Bone marrow (tissue), 2 donors: Measurements from ENCODE around the gene ARHGEF39.
"Not testable (repeated sequence)": the region's sequence is repeated elsewhere in the genome, so short reads cannot be mapped to it uniquely, and the experiment has no call there.

Experiments used
- DNase-seq, 2 donors: peaks; one replicate each; lab custom pipeline; 2025; lab: John Stamatoyannopoulos, UW

ARHGEF39 gene

DNA sequence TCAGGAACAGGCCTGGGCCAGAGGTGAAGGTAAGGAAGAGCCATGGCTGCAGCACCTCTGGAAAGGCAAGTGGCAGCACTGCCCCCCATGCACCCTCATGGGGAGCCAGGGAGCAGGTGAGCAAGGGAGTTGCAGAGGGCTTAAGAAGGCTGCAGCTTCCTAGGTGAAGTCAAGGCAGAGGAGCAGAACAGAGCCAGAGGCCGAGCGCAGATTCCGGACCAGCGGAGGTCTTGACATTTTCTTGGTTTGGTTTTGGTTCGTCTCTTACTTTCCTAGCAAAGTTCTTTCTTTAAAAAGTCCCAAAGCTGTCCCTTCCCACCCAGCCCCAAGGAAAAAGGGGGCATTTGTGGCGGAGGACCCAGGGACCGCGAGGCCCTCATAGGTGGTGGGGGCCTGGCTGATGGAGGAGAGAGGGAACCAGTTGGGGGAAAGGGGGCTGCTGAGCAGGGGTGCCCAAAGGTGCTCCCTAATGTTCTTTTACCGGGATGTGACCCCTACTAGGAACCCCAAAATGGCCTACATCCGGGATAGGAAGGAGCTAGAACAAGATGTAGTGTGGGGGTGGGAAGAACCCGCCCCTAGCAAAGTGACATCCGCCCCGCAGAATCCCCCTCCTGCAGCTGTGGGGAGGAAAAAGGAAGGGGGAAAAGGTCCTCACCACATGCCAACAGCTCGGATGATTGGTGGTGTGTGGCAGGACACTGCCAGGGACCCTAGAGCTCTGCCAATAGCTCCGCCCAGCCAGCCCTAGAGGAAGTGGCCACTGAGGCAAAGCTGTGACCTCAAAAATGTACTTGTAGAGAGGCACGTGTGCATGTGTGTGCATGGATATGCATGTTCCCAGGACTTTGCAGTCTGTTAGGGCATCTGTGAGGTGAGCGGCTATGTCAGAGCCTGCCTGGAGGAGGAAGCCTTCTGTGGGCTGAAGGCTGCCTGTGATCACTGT is 45.9 kb downstream of the ARHGEF39 start:
- peak in 1 of 2 donors; percentile 50 for DNase-seq

DNA sequence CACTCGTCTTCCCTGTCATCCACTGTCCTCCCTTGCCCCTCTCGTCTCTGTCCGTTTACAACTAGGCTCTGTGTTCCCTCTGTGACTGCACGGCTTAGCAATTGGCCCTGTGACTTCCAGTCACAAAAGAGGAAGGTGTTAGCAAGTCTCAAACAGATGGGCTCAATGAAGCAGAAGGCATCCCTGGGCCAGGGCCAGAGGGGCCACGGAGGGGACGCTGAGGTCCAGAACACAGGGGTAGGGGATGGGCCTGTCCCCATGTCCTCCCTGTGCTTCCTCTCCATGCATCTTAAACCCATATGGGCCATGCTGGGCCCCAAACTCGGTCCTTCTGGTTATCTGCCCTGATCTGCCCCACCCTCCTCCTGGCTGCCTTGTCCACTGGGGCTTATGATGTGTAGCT is 46.7 kb downstream of the ARHGEF39 start, which contains the start of gene CD72:
Gene CD72, minus strand, starts transcription at position 89 of the 403 bp plus-strand sequence. CDS start 110 bp downstream, outside the sequence.
- DNase-seq, result no peak

- DNase-seq, result no peak
Observed at GRCh38 chr9:35617548-35617947, 47.4 kb downstream of the ARHGEF39 start.

DNA sequence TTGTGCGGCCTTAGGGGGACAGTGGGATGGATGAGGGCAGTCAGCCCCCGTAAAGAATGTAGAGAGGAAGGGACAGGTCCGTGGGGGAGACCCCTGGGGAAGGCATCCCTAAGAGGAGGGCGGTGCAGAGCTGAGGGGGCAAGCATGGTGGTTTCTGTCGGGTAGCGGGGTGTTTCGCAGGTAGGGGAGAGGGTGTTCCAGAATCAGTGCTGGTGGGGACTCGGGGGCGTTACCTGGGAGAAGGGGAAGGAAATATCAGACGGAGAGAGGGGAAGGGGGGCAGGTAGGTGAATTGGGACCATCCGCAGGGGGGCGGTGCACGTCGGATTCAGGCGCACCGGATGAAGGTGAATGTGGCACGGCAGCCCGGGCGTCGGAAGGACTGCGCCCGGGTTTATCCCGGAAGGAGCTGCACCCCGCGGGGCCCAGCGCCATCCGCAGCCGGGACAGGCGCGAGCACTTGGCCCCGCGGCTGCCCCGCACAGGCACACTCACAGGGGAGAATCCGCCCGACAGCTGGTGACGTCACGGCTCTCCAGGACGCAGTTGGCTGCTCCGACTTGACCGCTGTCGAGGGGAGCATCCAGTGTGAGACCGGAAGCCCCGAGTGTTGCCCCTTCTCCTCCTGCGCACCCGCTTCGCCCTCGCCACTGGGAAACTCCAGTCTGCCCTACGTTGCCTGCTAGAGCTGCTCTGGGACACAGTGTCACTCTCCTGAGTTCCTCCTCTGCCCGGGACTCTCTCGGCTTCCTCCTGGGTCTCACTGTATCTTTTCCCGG is 48.1 kb downstream of the ARHGEF39 start:
- DNase-seq, result peak in 1 of 2 donors; percentile 59

- DNase-seq, result no peak
Observed at GRCh38 chr9:35615981-35616680, 48.9 kb downstream of the ARHGEF39 start.

DNA sequence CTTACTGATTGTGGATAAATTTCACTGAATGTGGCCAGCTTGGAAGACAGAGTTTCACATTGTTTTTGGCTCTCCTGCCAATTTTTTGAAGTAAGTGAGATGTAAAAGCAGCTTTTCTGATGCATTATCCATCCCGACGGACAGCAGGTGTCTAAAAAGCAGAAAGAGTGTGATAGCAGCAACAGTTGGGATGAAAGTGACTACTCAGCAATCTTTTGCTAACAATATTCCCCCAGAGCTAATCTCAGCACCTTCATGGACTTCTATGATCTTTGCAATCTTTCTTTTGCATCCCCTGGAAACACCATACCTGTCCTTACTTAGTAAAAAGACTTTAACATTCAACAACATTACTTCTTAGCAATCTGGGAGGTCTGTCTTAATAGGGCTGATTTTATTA is 52.2 kb downstream of the ARHGEF39 start:
- DNase-seq, result no peak

DNA sequence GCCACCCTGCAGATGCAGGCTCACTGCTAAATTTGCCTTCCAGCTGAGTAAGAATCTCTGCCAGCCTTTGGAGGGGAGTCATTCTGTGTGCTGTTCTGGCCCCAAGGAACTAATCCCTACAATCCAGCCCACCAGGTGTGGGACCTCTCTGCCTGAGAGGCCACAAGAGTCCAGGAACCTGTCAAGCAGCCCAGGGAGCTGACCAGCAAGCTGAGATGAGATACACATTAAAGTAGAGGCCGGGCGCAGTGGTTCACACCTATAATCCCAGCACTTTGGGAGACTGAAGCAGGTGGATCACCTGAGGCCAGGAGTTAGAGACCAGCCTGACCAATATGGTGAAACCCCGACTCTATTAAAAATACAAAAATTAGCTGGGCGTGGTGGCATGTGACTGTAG is 52.9 kb downstream of the ARHGEF39 start:
- not testable (repeated sequence) for DNase-seq

DNA sequence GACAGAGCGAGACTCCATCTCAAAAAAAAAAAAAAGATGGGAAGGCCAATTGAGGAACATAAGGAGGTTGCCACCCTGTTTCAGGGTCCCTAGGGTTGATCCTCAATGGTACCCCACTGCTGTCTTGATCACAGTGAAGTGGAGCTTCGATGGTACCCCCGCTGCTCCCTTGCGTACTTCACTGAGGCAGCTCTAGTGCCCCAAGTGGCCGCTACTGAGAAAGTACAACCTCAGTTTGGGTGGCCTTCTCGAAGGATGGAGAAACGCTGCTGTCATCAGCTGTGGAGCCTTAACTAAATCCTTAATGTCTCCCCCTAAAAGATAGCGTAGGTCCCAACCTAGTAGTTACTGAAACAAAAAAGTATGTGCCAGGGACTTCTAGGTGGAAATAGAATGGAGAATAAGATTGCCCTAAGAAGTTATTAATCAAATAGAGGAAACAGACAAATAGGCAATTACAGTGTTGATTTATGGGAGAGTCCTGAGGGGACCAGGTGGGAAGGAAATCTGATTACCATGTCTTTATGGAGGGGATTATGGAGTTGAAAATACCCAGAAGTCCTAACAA is 53.7 kb downstream of the ARHGEF39 start:
- peak in 1 of 2 donors; percentile 38 for DNase-seq

DNA sequence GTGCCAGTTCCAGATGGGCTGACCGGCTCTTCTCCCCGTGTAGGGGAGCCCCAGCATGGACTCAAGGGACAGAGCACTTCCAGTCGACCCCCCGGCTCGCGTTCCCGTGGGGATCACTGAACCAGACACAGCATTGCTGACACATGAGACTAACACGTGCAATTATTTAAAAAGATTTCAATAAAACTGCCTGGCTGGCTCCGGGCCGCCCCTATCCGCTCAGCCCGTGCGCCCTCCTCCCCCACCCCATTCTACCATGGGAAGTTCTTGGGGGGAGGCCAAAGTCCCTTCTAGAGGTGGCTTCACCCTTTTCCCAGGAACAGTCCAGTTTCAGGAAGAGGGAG is 55.2 kb downstream of the ARHGEF39 start:
- DNase-seq, result no peak
